ENCODE data around the gene SYNE1.

DNA sequence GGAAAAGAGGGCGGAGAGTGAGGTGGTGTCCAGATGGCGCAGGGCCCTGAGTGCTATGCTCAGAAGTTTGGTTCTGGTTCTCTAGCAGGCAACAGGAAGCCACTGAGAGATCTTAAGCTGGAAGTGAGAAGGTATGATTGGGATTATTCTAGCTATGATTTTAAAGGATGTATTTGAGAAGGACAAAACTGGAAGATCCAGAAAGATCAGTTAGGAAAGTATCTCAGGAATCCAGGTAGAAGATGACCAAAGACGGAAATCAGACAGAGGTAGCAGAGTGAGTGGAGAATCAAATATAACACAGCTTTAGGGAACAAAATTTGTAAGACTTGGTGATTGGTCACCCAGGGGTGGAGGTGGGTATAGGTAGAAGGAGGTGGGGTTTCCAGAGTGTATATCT lies 5.8 kb downstream of the SYNE1 start:
- no peak for TF ChIP-seq POLR2A (IDR thresholded peaks at IDR 0.05)
- TF ChIP-seq, protein P1, sequence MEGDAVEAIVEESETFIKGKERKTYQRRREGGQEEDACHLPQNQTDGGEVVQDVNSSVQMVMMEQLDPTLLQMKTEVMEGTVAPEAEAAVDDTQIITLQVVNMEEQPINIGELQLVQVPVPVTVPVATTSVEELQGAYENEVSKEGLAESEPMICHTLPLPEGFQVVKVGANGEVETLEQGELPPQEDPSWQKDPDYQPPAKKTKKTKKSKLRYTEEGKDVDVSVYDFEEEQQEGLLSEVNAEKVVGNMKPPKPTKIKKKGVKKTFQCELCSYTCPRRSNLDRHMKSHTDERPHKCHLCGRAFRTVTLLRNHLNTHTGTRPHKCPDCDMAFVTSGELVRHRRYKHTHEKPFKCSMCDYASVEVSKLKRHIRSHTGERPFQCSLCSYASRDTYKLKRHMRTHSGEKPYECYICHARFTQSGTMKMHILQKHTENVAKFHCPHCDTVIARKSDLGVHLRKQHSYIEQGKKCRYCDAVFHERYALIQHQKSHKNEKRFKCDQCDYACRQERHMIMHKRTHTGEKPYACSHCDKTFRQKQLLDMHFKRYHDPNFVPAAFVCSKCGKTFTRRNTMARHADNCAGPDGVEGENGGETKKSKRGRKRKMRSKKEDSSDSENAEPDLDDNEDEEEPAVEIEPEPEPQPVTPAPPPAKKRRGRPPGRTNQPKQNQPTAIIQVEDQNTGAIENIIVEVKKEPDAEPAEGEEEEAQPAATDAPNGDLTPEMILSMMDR (IDR thresholded peaks at IDR 0.05), result no peak

Data from heart left ventricle (tissue), 13 donors.